Endothelial cell of umbilical vein (primary cell): Measurements from ENCODE around the gene ETV4. TPM values are rescaled to one million over a fixed set of nuclear protein-coding genes. Genes with fewer than 3 reads are reported as not detected.

Experiments
- BruUV-seq: library from RNA; stranded (reverse); fragments of 400-500 nt; replicated peaks from 2 replicates; lab custom pipeline; 2021; lab: Mats Ljungman, UMichigan
- CTCF ChIA-PET: fragments of 300-600, 350-600 bp; sonication (Branson Sonifier 250); formaldehyde crosslinking; loops from one replicate; lab custom pipeline; 2021; ENCODE audit warnings: antibody characterized with exemption, inconsistent platforms; lab: Charles Lee
- POLR2A ChIA-PET: fragments of 300-600, 350-600 bp; sonication (Branson Sonifier 250); formaldehyde crosslinking; loops from one replicate; lab custom pipeline; 2021; ENCODE audit warnings: antibody characterized with exemption, inconsistent platforms; lab: Charles Lee
- DNase-seq: peaks from one replicate; pipeline ENCODE4 v3.0.0-alpha.2; 2011; ENCODE audit warnings: low read depth, low spot score
- FAIRE-seq: peaks from 2 replicates; lab custom pipeline; 2011; peaks lifted over from hg19 to GRCh38; lab: Jason Lieb, UNC
- H2AFZ ChIP-seq: 2 replicates; pipeline ENCODE4 v1.6.0; 2012; ENCODE audit warnings: low read depth, low read length, control low read depth, inconsistent platforms
- H3K27ac ChIP-seq: 2 replicates; pipeline ENCODE4 v1.5.1; 2011; ENCODE audit warnings: low read depth, mild to moderate bottlenecking, control low read depth, low read length, moderate library complexity; ENCODE audit not compliant: insufficient read depth
- H3K27me3 ChIP-seq, 2 experiments: 2 replicates each; pipeline versions ENCODE4 v1.6.0 to v1.6.1; 2011; ENCODE audit warnings: low read length in 2 of 2, mixed read lengths in 1 of 2; ENCODE audit not compliant: control insufficient read depth in 2 of 2, insufficient read depth in 2 of 2
- H3K36me3 ChIP-seq, 2 experiments: 2 replicates in 1 of 2; 3 replicates in 1 of 2; pipeline ENCODE4 v1.5.1; 2011; ENCODE audit warnings: low read length in 2 of 2, mild to moderate bottlenecking in 1 of 2, moderate library complexity in 1 of 2; ENCODE audit not compliant: control insufficient read depth in 2 of 2, insufficient read depth in 2 of 2; ENCODE audit errors: extremely low read depth in 1 of 2
- H3K4me1 ChIP-seq: 3 replicates; pipeline ENCODE4 v1.5.1; 2011; ENCODE audit warnings: mild to moderate bottlenecking, low read length; ENCODE audit not compliant: control insufficient read depth, insufficient read depth; ENCODE audit errors: extremely low read depth
- H3K4me2 ChIP-seq: 2 replicates; pipeline ENCODE4 v1.6.1; 2011; ENCODE audit warnings: low read length, control low read depth, mixed read lengths; ENCODE audit not compliant: insufficient read depth
- H3K4me3 ChIP-seq, 3 experiments: fragments of 200-600 bp in 1 of 3; sonication (generic), shearing (Covaris generic) in 1 of 3; replicated peaks in 1 of 3; 2 replicates each; pipeline ENCODE4 v1.5.1; 2011 to 2016; ENCODE audit warnings: control low read depth in 3 of 3, low read length in 3 of 3, mild to moderate bottlenecking in 2 of 3, inconsistent platforms in 1 of 3, low read depth in 1 of 3, moderate library complexity in 1 of 3; ENCODE audit not compliant: insufficient read depth in 1 of 3
- H3K79me2 ChIP-seq: 2 replicates; pipeline ENCODE4 v1.6.0; 2012; ENCODE audit warnings: low read length, inconsistent platforms; ENCODE audit not compliant: control insufficient read depth, insufficient read depth
- H3K9ac ChIP-seq: replicated peaks from 2 replicates; pipeline ENCODE3; 2011; ENCODE audit warnings: low read length, control low read depth; ENCODE audit not compliant: insufficient read depth; ENCODE audit errors: extremely low read depth
- H3K9me1 ChIP-seq: replicated peaks from 3 replicates; pipeline ENCODE4 v1.6.0; 2011; ENCODE audit warnings: mild to moderate bottlenecking, low read length; ENCODE audit not compliant: control insufficient read depth, insufficient read depth; ENCODE audit errors: extremely low read depth
- H3K9me3 ChIP-seq: replicated peaks from 2 replicates; pipeline ENCODE4 v1.5.1; 2012; ENCODE audit warnings: low read length, inconsistent platforms; ENCODE audit not compliant: control insufficient read depth, insufficient read depth
- H4K20me1 ChIP-seq: replicated peaks from 2 replicates; pipeline ENCODE3; 2011; ENCODE audit warnings: mild to moderate bottlenecking, low read length; ENCODE audit not compliant: control insufficient read depth, insufficient read depth; ENCODE audit errors: extremely low read depth
- CTCF ChIP-seq, 2 donors: IDR thresholded peaks; 1 replicate in 1 of 2; 2 replicates in 1 of 2; pipeline ENCODE4 v1.5.1; 2011; ENCODE audit warnings: low read length in 2 of 2, mild to moderate bottlenecking in 2 of 2, moderate library complexity in 2 of 2, control low read depth in 1 of 2, inconsistent platforms in 1 of 2, low read depth in 1 of 2; ENCODE audit not compliant: insufficient read depth in 1 of 2; ENCODE audit errors: extremely low read depth in 1 of 2
- EZH2 ChIP-seq: IDR thresholded peaks from 2 replicates; pipeline ENCODE4 v1.6.1; 2012; ENCODE audit warnings: borderline replicate concordance, low read depth, mild to moderate bottlenecking, moderate library complexity, low read length, inconsistent platforms; ENCODE audit not compliant: severe bottlenecking
- GATA2 ChIP-seq: IDR thresholded peaks from 2 replicates; pipeline ENCODE4 v1.7.0; 2011; ENCODE audit warnings: low read depth, mild to moderate bottlenecking, moderate library complexity, mixed read lengths, low read length; ENCODE audit not compliant: insufficient read length, insufficient read depth
- JUN ChIP-seq: IDR thresholded peaks from 2 replicates; pipeline ENCODE4 v1.6.1; 2011; ENCODE audit warnings: borderline replicate concordance, low read depth; ENCODE audit not compliant: insufficient read length, insufficient read depth
- MYC ChIP-seq: IDR thresholded peaks from one replicate; pipeline ENCODE4 v1.6.1; 2011; ENCODE audit warnings: mild to moderate bottlenecking, low read depth, low read length
- POLR2AphosphoS5 ChIP-seq: IDR thresholded peaks from 2 replicates; pipeline ENCODE4 v1.6.1; 2012; ENCODE audit warnings: low read depth, mild to moderate bottlenecking, control low read depth, low read length, moderate library complexity; ENCODE audit not compliant: insufficient read depth
- dilution Hi-C: fragments of 300-500 bp; cut with MboI; formaldehyde crosslinking; loops from one replicate; pipeline ENCODE4 v1.15.0; 2019; ENCODE audit warnings: low sequenced_read_pairs; ENCODE audit not compliant: extremely low pct_ligation_motif_present
- intact Hi-C: fragments of 100-400 bp; cut with micrococcal nuclease; formaldehyde crosslinking; loops from one replicate; pipeline ENCODE4 v1.10.0; 2022
- polyA plus RNA-seq, 4 experiments: library from polyadenylated mRNA; depleted of rRNA in 3 of 4; stranded (reverse) in 3 of 4; unstranded in 1 of 4; fragments of >200 nt; gene quantifications; 2 replicates each; pipeline versions ENCODE4 v1.2.1 to v1.2.3, GENCODE V29; 2011 to 2012; ENCODE audit warnings: missing spikeins in 1 of 4
- total RNA-seq: library from RNA; stranded (reverse); gene quantifications from 2 replicates; pipeline ENCODE4 v1.2.3, GENCODE V29; 2021

Gene ETV4
- total and polyA plus RNA-seq, 2 donors (not counting 3 experiments of a cell fraction or from before 2014, with no cell fraction given) = 7.3 to 32.2 TPM

GRCh38 chr17:43556292-43556691 is 10.2 kb upstream of the ETV4 start:
- ChIA-PET POLR2A (no interaction called here), CTCF (interaction anchor here (1.0 to 1.3 kb wide), 3 partner anchors 11 to 120 kb away, joined by 3 to 6 read pairs (median 4); no protein-coding TSS in a partner anchor)
- TF ChIP-seq POLR2AphosphoS5 = no peak
- TF ChIP-seq MYC = no peak
- intact Hi-C loops = no loop called here
- no peaks in the 10 kb centered on the region for H3K9me3 ChIP-seq
- H2AFZ ChIP-seq = peak overlapping the region; percentile 56
- H3K27ac ChIP-seq = no peak overlapping the region
- H3K4me2 ChIP-seq = no peak overlapping the region
- peaks cover 0 to 5% of the 10 kb centered on the region in 2 experiments for H3K27me3 ChIP-seq
- H3K4me1 ChIP-seq = no peaks in the 10 kb centered on the region
- no peak for FAIRE-seq
- no peaks in the 10 kb centered on the region for H3K36me3 ChIP-seq
- no TSS peak for BruUV-seq
- H4K20me1 ChIP-seq = no peaks in the 10 kb centered on the region
- H3K9me1 ChIP-seq = no peaks in the 10 kb centered on the region
- dilution Hi-C loops = no loop called here
- no peaks in the 10 kb centered on the region for H3K79me2 ChIP-seq
- no peak overlapping the region for H3K9ac ChIP-seq
- DNase-seq = no peak
- H3K4me3 ChIP-seq = no peak overlapping the region

DNA sequence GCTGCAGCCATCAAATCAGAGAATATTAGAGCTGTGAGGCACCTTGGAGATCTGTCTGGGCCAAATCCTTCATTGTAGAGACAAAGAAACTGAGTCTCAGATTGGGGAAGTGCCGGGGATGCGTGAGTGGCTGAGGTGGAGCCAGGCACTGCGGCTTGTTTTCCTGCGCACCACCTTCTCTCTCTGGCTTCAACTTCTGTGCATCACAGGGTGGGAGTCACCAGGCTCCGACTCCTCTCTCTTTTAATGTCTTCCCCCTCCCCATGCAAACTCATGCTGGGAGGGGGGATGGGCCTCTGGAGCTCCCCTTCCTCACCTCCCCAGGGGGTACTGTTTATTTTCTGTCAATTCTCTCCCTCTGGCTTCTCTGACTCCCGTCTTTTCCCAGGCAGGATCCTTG is 8.7 kb upstream of the ETV4 start:
- Histone ChIP-seq H3K4me3 (no peak overlapping the region), H3K4me2 (no peak overlapping the region), H3K4me1 (no peaks in the 10 kb centered on the region), H4K20me1 (no peaks in the 10 kb centered on the region), H3K79me2 (no peaks in the 10 kb centered on the region), H3K27ac (no peak overlapping the region), H3K9me3 (no peaks in the 10 kb centered on the region), H3K9me1 (no peaks in the 10 kb centered on the region), H2AFZ (no peak overlapping the region), H3K36me3 (no peaks in the 10 kb centered on the region), H3K9ac (no peak overlapping the region), H3K27me3 (peaks cover 0 to 5% of the 10 kb centered on the region in 2 experiments)
- no peak for FAIRE-seq
- ChIA-PET POLR2A (no interaction called here), CTCF (interaction anchor here (1.3 kb wide), 2 partner anchors 10 to 119 kb away, joined by 4 to 6 read pairs; no protein-coding TSS in a partner anchor)
- intact Hi-C loops = no loop called here
- DNase-seq = no peak
- BruUV-seq = no TSS peak
- TF ChIP-seq CTCF (IDR thresholded peaks at IDR 0.05; ENCODE audit: extremely low read depth in 1 of 2, insufficient read depth in 1 of 2, low read depth in 1 of 2, low read length in 2 of 2) (no peak), GATA2 (no peak), EZH2 (no peak), JUN (no peak), POLR2AphosphoS5 (no peak)
- dilution Hi-C loops = no loop called here
